Dermis lymphatic vessel endothelial cell (primary cell): ENCODE results near the gene DNMT3L. TPM values are rescaled to one million over a fixed set of nuclear protein-coding genes. Genes with fewer than 3 reads are reported as not detected.

Source experiments
- total RNA-seq: library from RNA; depleted of rRNA; stranded (reverse); fragments of >200 nt; gene quantifications from 2 replicates; pipeline ENCODE4 v1.2.1, GENCODE V29; 2014

The DNMT3L gene
- not detected in 2 replicates for total RNA-seq

GRCh38 chr21:44261675-44262295, at the start of gene DNMT3L:
Gene DNMT3L (minus strand): TSS chr21:44261897. CDS start chr21:44261259, 638 bp downstream.

GRCh38 chr21:44299458-44300261, 38.0 kb upstream of the DNMT3L start, which contains the start of gene PFKL:
Gene PFKL (plus strand): TSS chr21:44300053. CDS start chr21:44300106, 53 bp downstream.

GRCh38 chr21:44285138-44285992, 23.7 kb upstream of the DNMT3L start, which contains the start of gene AIRE:
Gene AIRE (plus strand): TSS chr21:44285876. CDS start chr21:44286007, 131 bp downstream.

GRCh38 chr21:44240842-44241241, 20.9 kb downstream of the DNMT3L start, which contains the start of gene ICOSLG:
Gene ICOSLG (minus strand): TSS chr21:44240943. CDS start chr21:44240817, 126 bp downstream.

Other genes with a start within 250 kb of the DNMT3L start
- gene TRAPPC10, start 249.6 kb downstream of the DNMT3L start, total RNA-seq, result 20.5 and 28.0 TPM in 2 replicates
- gene PWP2, start 154.5 kb downstream of the DNMT3L start, total RNA-seq, result 13.9 and 29.4 TPM in 2 replicates
- 16.0 and 38.2 TPM in 2 replicates for gene GATD3, start 128.2 kb downstream of the DNMT3L start, total RNA-seq
- 0.09 and 0.43 TPM in 2 replicates for gene ICOSLG, start 21.0 kb downstream of the DNMT3L start, total RNA-seq
- not detected in 2 replicates for gene AIRE, start 24.0 kb upstream of the DNMT3L start, total RNA-seq
- gene PFKL, start 38.2 kb upstream of the DNMT3L start, total RNA-seq, result 235 and 327 TPM in 2 replicates
- 4.9 and 6.5 TPM in 2 replicates for gene CFAP410, start 77.5 kb upstream of the DNMT3L start, total RNA-seq
- 0.22 and 0.43 TPM in 2 replicates for gene TRPM2, start 91.7 kb upstream of the DNMT3L start, total RNA-seq
- 0.86 and 0.98 TPM in 2 replicates for gene LRRC3, start 193.6 kb upstream of the DNMT3L start, total RNA-seq